HepG2 (cell line): ENCODE results near the gene GAS2L2.

ENCODE experiments used
- EZH2 ChIP-seq: conservative IDR thresholded peaks from 2 replicates; pipeline ENCODE4 v1.6.1; 2012; ENCODE audit warnings: mild to moderate bottlenecking, low read depth, low read length, moderate library complexity
- GLI4 ChIP-seq: sonication (generic); formaldehyde crosslinking; IDR thresholded peaks from 2 replicates; pipeline ENCODE4 v1.5.1; 2020; ENCODE audit warnings: missing genetic modification reagents, mild to moderate bottlenecking, moderate library complexity, borderline replicate concordance
- HIVEP1 ChIP-seq: sonication (generic); formaldehyde crosslinking; IDR thresholded peaks from 2 replicates; pipeline ENCODE4 v1.4.0; 2020; ENCODE audit warnings: mild to moderate bottlenecking, missing genetic modification reagents
- HNF1A ChIP-seq, 2 experiments: sonication (generic) in 1 of 2; formaldehyde crosslinking in 1 of 2; IDR thresholded peaks; 2 replicates each; pipeline versions ENCODE4 v1.4.0 to v1.6.1; 2016 to 2020; ENCODE audit warnings: borderline replicate concordance in 1 of 2, low read depth in 1 of 2, mild to moderate bottlenecking in 1 of 2, missing genetic modification reagents in 1 of 2
- HOXA3 ChIP-seq: sonication (generic); formaldehyde crosslinking; IDR thresholded peaks from 2 replicates; pipeline ENCODE4 v1.5.0; 2020; ENCODE audit warnings: missing genetic modification reagents
- IKZF4 ChIP-seq: sonication (generic); formaldehyde crosslinking; IDR thresholded peaks from 2 replicates; pipeline ENCODE4 v1.5.1; 2020; ENCODE audit warnings: borderline replicate concordance, mild to moderate bottlenecking, low read depth, missing genetic modification reagents; ENCODE audit errors: not compliant biosample characterization
- MAFK ChIP-seq, 2 experiments: IDR thresholded peaks in 1 of 2; conservative IDR thresholded peaks in 1 of 2; 2 replicates each; pipeline ENCODE4 v1.6.1; 2011; ENCODE audit warnings: improper control_type of control experiment in 2 of 2, low read length in 2 of 2
- NR2C2 ChIP-seq: sonication (generic); formaldehyde crosslinking; IDR thresholded peaks from 2 replicates; pipeline ENCODE4 v1.4.0; 2020; ENCODE audit warnings: missing genetic modification reagents, mild to moderate bottlenecking, moderate library complexity, borderline replicate concordance
- PBX2 ChIP-seq: IDR thresholded peaks from 2 replicates; pipeline ENCODE4 v1.6.1; 2016; ENCODE audit warnings: control low read depth
- TAF1 ChIP-seq: sonication (generic); formaldehyde crosslinking; IDR thresholded peaks from 2 replicates; pipeline ENCODE4 v1.4.0; 2020; ENCODE audit warnings: missing genetic modification reagents
- XRCC5 ChIP-seq: fragments of 200-400 bp; formaldehyde crosslinking; optimal IDR thresholded peaks from 2 replicates; pipeline ENCODE3; 2017; ENCODE audit warnings: mild to moderate bottlenecking, low read length
- ZNF317 ChIP-seq: sonication (generic); formaldehyde crosslinking; IDR thresholded peaks from 2 replicates; pipeline ENCODE4 v1.5.0; 2020; ENCODE audit warnings: mild to moderate bottlenecking, missing genetic modification reagents
- ZNF460 ChIP-seq: sonication (generic); formaldehyde crosslinking; IDR thresholded peaks from 2 replicates; pipeline ENCODE4 v1.5.1; 2020; ENCODE audit warnings: missing genetic modification reagents, mild to moderate bottlenecking, borderline replicate concordance

- no peak for TF ChIP-seq IKZF4 (CRISPR knock-in tag)
- no peak for TF ChIP-seq HOXA3 (CRISPR knock-in tag)
- TF ChIP-seq NR2C2 = no peak
- TF ChIP-seq EZH2 = no peak
- TF ChIP-seq MAFK (conservative IDR thresholded peaks at IDR 0.05 in 1 of 2, IDR thresholded peaks at IDR 0.05 in 1 of 2; ENCODE audit: low read length in 2 of 2) = no peak
- no peak for TF ChIP-seq HNF1A (IDR thresholded peaks at IDR 0.05; ENCODE audit: low read depth)
- no peak for TF ChIP-seq HNF1A (CRISPR knock-in tag; IDR thresholded peaks at IDR 0.05; ENCODE audit: borderline replicate concordance)
- no peak for TF ChIP-seq HIVEP1 (CRISPR knock-in tag)
- no peak for TF ChIP-seq ZNF317 (CRISPR knock-in tag)
- TF ChIP-seq XRCC5 = no peak
- no peak for TF ChIP-seq TAF1 (CRISPR knock-in tag)
- no peak for TF ChIP-seq PBX2 (CRISPR knock-in tag)
- no peak for TF ChIP-seq GLI4 (CRISPR knock-in tag)
- TF ChIP-seq ZNF460 (CRISPR knock-in tag) = no peak
Measured at GRCh38 chr17:35716173-35716572, 36.9 kb downstream of the GAS2L2 start.
